Kidney capillary endothelial cell (primary cell): ENCODE data around the gene METTL1.

ENCODE experiments used
- DNase-seq: peaks from one replicate; pipeline ENCODE4 v3.0.0-alpha.2; 2018; ENCODE audit warnings: low spot score

The METTL1 gene

GRCh38 chr12:57767876-57768275 lies 4.0 kb downstream of the METTL1 start:
- no peak for DNase-seq

GRCh38 chr12:57767305-57767698 lies 4.6 kb downstream of the METTL1 start:
- DNase-seq = no peak

GRCh38 chr12:57766464-57767304 lies 5.2 kb downstream of the METTL1 start, which contains the start of gene CYP27B1:
CYP27B1 (minus strand) TSS chr12:57767078; CDS start chr12:57767041, 37 bp downstream.
- DNase-seq = no peak

- no peak for DNase-seq
These were observed 6.0 kb downstream of the METTL1 start for GRCh38 chr12:57765698-57766463.

GRCh38 chr12:57765003-57765697 lies 6.8 kb downstream of the METTL1 start:
- DNase-seq = no peak

GRCh38 chr12:57764662-57765002 lies 7.3 kb downstream of the METTL1 start:
- DNase-seq = no peak

- no peak for DNase-seq
These were observed 7.8 kb downstream of the METTL1 start for GRCh38 chr12:57763881-57764661.

GRCh38 chr12:57762463-57762862 lies 9.4 kb downstream of the METTL1 start:
- DNase-seq = no peak

- no peak for DNase-seq
These were observed 10.4 kb downstream of the METTL1 start for GRCh38 chr12:57761391-57761998.

- no peak for DNase-seq
These were observed 11.4 kb downstream of the METTL1 start for GRCh38 chr12:57760347-57760982.

- no peak for DNase-seq
These were observed 12.4 kb downstream of the METTL1 start for GRCh38 chr12:57759360-57759980.

- no peak for DNase-seq
These were observed 13.1 kb downstream of the METTL1 start for GRCh38 chr12:57758552-57759359.

- no peak for DNase-seq
These were observed 14.1 kb downstream of the METTL1 start for GRCh38 chr12:57757771-57758170.

GRCh38 chr12:57756406-57757341 lies 15.2 kb downstream of the METTL1 start:
- no peak for DNase-seq

GRCh38 chr12:57755454-57756372 lies 16.2 kb downstream of the METTL1 start:
- no peak for DNase-seq

GRCh38 chr12:57755194-57755453 lies 16.8 kb downstream of the METTL1 start:
- DNase-seq = no peak

- DNase-seq = no peak
These were observed 17.3 kb downstream of the METTL1 start, which contains the start of gene MARCHF9 for GRCh38 chr12:57754411-57755193. MARCHF9 (plus strand) TSS chr12:57755103; CDS start chr12:57755529, 426 bp downstream.
